ENCODE measurements around the gene ARID1A.

GRCh38 chr1:26684763-26685508, 10.9 kb upstream of the ARID1A start:
- TF ChIP-seq POLR2A (IDR thresholded peaks at IDR 0.05), result no peak
- TF ChIP-seq CTCF (IDR thresholded peaks at IDR 0.05), result no peak

All from thyroid gland (tissue), 4 donors.